ENCODE measurements around the gene PTPN14. TPM values are rescaled to one million over a fixed set of nuclear protein-coding genes. Genes with fewer than 3 reads are reported as not detected.

PTPN14 gene
- total and polyA plus RNA-seq, 2 of the 8 experiments (the other 6 are each of a cell fraction or from before 2014, with no cell fraction given) = 14.4 to 93.6 TPM

GRCh38 chr1:214342525-214342924 lies 208.9 kb downstream of the PTPN14 start:
- Histone ChIP-seq H2BK5ac (ENCODE audit: low read depth, low read length) (no peak overlapping the region), H2BK20ac (ENCODE audit: low read length) (no peak overlapping the region)
- CTCF ChIA-PET (ENCODE audit: partially characterized antibody) = interaction anchor here (0.6 to 16.8 kb wide), 5 partner anchors 13 to 245 kb away, joined by 3 to 445 read pairs (median 4); no protein-coding TSS in a partner anchor

More at GRCh38 chr1:214342525-214342924, 208.9 kb downstream of the PTPN14 start:
- Histone ChIP-seq H3K79me2 (ENCODE audit: control insufficient read depth in 1 of 2, insufficient read depth in 2 of 2, low read length in 2 of 2) (no peaks in the 10 kb centered on the region), H4K8ac (ENCODE audit: extremely low read depth, insufficient read depth, low read length) (no peak overlapping the region), H4K5ac (ENCODE audit: insufficient read length, low read depth, low read length) (no peak overlapping the region), H3K27ac (ENCODE audit: low read depth, low read length) (no peak overlapping the region), H2BK12ac (ENCODE audit: low read depth, low read length) (no peak overlapping the region), H3K4ac (replicated peaks; ENCODE audit: insufficient read length, low read depth, low read length) (no peak overlapping the region), H3K79me1 (ENCODE audit: low read depth, low read length) (no peaks in the 10 kb centered on the region), H3K14ac (ENCODE audit: insufficient read length) (no peak overlapping the region), H3K36me3 (ENCODE audit: control insufficient read depth in 2 of 4, insufficient read depth in 4 of 4, low read length in 3 of 4) (peaks cover 0 to 17% (median 6%) of the 10 kb centered on the region in 4 experiments; a peak in 3 of 8 replicates), H3K9ac (replicated peaks in 1 of 4; ENCODE audit: extremely low read depth in 1 of 4, low read depth in 3 of 4, low read length in 3 of 4) (no peak overlapping the region), H3K4me1 (replicated peaks in 1 of 4; ENCODE audit: control insufficient read depth in 3 of 4, insufficient read depth in 4 of 4, low read length in 3 of 4) (peaks cover 0 to 4% (median 2%) of the 10 kb centered on the region in 4 experiments; a peak in 5 of 7 replicates), H2BK15ac (ENCODE audit: low read length) (no peak overlapping the region), H2AK5ac (ENCODE audit: low read depth, low read length) (no peak overlapping the region), H3K56ac (replicated peaks; ENCODE audit: insufficient read length, low read depth, low read length) (no peak overlapping the region), H4K91ac (replicated peaks; ENCODE audit: insufficient read length, low read length) (no peak overlapping the region), H3K4me3 (ENCODE audit: extremely low read depth in 1 of 4, insufficient read depth in 2 of 4, low read depth in 3 of 4, low read length in 4 of 4) (no peak overlapping the region), H3K27me3 (replicated peaks in 1 of 4; ENCODE audit: control insufficient read depth in 3 of 4, extremely low read depth in 1 of 4, insufficient read depth in 3 of 4, low read length in 3 of 4) (no peaks in the 10 kb centered on the region), H3K4me2 (ENCODE audit: insufficient read depth in 1 of 2, low read depth in 2 of 2, low read length in 2 of 2) (no peak overlapping the region), H3K23me2 (ENCODE audit: low read depth, low read length) (no peaks in the 10 kb centered on the region; the same call in 1 of the 2 replicates), H2BK120ac (replicated peaks; ENCODE audit: low read depth, low read length) (no peak overlapping the region), H3K9me3 (ENCODE audit: insufficient read depth in 2 of 2, low read depth in 1 of 2, low read length in 1 of 2) (peaks cover 2 to 3% of the 10 kb centered on the region in 2 experiments; a peak in 2 of 4 replicates), H2AFZ (ENCODE audit: low read length) (no peak overlapping the region), H3K23ac (ENCODE audit: insufficient read length) (no peak overlapping the region), H4K20me1 (replicated peaks in 1 of 2; ENCODE audit: control insufficient read depth in 1 of 2, insufficient read depth in 2 of 2, low read length in 2 of 2) (no peaks in the 10 kb centered on the region), H3K18ac (ENCODE audit: extremely low read depth, low read length) (no peak overlapping the region)
- POLR2A ChIA-PET (ENCODE audit: partially characterized antibody) = interaction anchor here (1.1 to 1.5 kb wide), 3 partner anchors 9 to 106 kb away, joined by 3 to 5 read pairs (median 3); no protein-coding TSS in a partner anchor
- TF ChIP-seq RXRA (IDR thresholded peaks at IDR 0.05; ENCODE audit: insufficient read depth, low read depth, low read length) (no peak), KDM4A (IDR thresholded peaks at IDR 0.05; ENCODE audit: low read depth, low read length, severe bottlenecking) (no peak), YY1 (IDR thresholded peaks at IDR 0.05; ENCODE audit: low read depth, low read length) (no peak), KDM5A (IDR thresholded peaks at IDR 0.05; ENCODE audit: low read length) (no peak), RBBP5 (IDR thresholded peaks at IDR 0.05; ENCODE audit: borderline replicate concordance, low read depth, low read length) (no peak), TAF7 (optimal IDR thresholded peaks at IDR 0.05; ENCODE audit: borderline replicate concordance, low read depth, low read length) (no peak), SP1 (IDR thresholded peaks at IDR 0.05; ENCODE audit: low read depth, low read length) (no peak)
- FAIRE-seq (no peak), DNase-seq (ENCODE audit: low read depth in 1 of 2, low spot score in 2 of 2) (no peak)
